Measurements from ENCODE around the gene USP22.
"Not testable (repeated sequence)": the region's sequence is repeated elsewhere in the genome, so short reads cannot be mapped to it uniquely, and the experiment has no call there.

The USP22 gene

GRCh38 chr17:21042458-21043295 lies at the start of gene USP22:
USP22 (minus strand) TSS chr17:21043011; CDS start chr17:21042835, 176 bp downstream.
- DNase-seq: no peak

- DNase-seq: no peak
Measured at GRCh38 chr17:21090902-21091618, 48.2 kb upstream of the USP22 start.

GRCh38 chr17:21089933-21090901 lies 47.4 kb upstream of the USP22 start:
- DNase-seq: no peak

- DNase-seq: no peak
Measured at GRCh38 chr17:21089145-21089544, 46.3 kb upstream of the USP22 start.

- no peak for DNase-seq
Measured at GRCh38 chr17:21085707-21086106, 42.9 kb upstream of the USP22 start.

- DNase-seq: not testable (repeated sequence)
Measured at GRCh38 chr17:21085280-21085679, 42.5 kb upstream of the USP22 start.

- DNase-seq: no peak
Measured at GRCh38 chr17:21082001-21082436, 39.2 kb upstream of the USP22 start.

- no peak for DNase-seq
Measured at GRCh38 chr17:21079196-21079595, 36.4 kb upstream of the USP22 start.

- DNase-seq: no peak
Measured at GRCh38 chr17:21078016-21078780, 35.4 kb upstream of the USP22 start.

GRCh38 chr17:21077281-21077680 lies 34.5 kb upstream of the USP22 start:
- no peak for DNase-seq

- no peak for DNase-seq
Measured at GRCh38 chr17:21076242-21076641, 33.4 kb upstream of the USP22 start.

GRCh38 chr17:21075739-21076085 lies 32.9 kb upstream of the USP22 start:
- no peak for DNase-seq

GRCh38 chr17:21072745-21073197 lies 30.0 kb upstream of the USP22 start:
- DNase-seq: no peak

- no peak for DNase-seq
Measured at GRCh38 chr17:21066394-21066793, 23.6 kb upstream of the USP22 start.

- DNase-seq: no peak
Measured at GRCh38 chr17:21061971-21062526, 19.2 kb upstream of the USP22 start.

- DNase-seq: no peak
Measured at GRCh38 chr17:21061158-21061835, 18.5 kb upstream of the USP22 start.

- DNase-seq: no peak
Measured at GRCh38 chr17:21059761-21060160, 16.9 kb upstream of the USP22 start.

GRCh38 chr17:21058098-21058893 lies 15.5 kb upstream of the USP22 start:
- no peak for DNase-seq

GRCh38 chr17:21053056-21053455 lies 10.2 kb upstream of the USP22 start:
- not testable (repeated sequence) for DNase-seq

- no peak for DNase-seq
Measured at GRCh38 chr17:21049457-21049856, 6.6 kb upstream of the USP22 start.

Measured in CD4-positive, alpha-beta T cell treated with Interleukin-4 for 4 hours (primary cell).